Liver (tissue), 2 donors: ENCODE data around the gene RTN4R.

ENCODE experiments used
- CTCF ChIP-seq: fragments of 150-350 bp; IDR thresholded peaks from 2 replicates; pipeline ENCODE4 v1.5.1; 2017; ENCODE audit warnings: improper control_type of control experiment, low read depth, low read length; ENCODE audit not compliant: missing input control
- MAX ChIP-seq: IDR thresholded peaks from 2 replicates; pipeline ENCODE4 v1.6.1; 2016; ENCODE audit warnings: antibody characterized with exemption
- REST ChIP-seq: IDR thresholded peaks from 2 replicates; pipeline ENCODE4 v1.6.1; 2016; ENCODE audit warnings: antibody characterized with exemption, mild to moderate bottlenecking
- YY1 ChIP-seq: IDR thresholded peaks from 2 replicates; pipeline ENCODE4 v1.6.1; 2016; ENCODE audit warnings: antibody characterized with exemption, mild to moderate bottlenecking
- donor health status: healthy.

GRCh38 chr22:20282901-20283673 is 15.0 kb upstream of the RTN4R start:
- TF ChIP-seq CTCF, result no peak
- no peak for TF ChIP-seq MAX
- no peak for TF ChIP-seq REST
- no peak for TF ChIP-seq YY1
